HG02870 (cell line): ENCODE data around the gene PIK3IP1.

Experiments
- ATAC-seq: cut with Tn5 transposase; IDR thresholded peaks from one replicate; pipeline ENCODE4 v1.9.1; 2021; ENCODE audit warnings: mild to moderate bottlenecking, moderate library complexity; ENCODE audit not compliant: unreplicated experiment

PIK3IP1 gene

GRCh38 chr22:31281733-31282132, 10.6 kb downstream of the PIK3IP1 start:
- no peak for ATAC-seq

DNA sequence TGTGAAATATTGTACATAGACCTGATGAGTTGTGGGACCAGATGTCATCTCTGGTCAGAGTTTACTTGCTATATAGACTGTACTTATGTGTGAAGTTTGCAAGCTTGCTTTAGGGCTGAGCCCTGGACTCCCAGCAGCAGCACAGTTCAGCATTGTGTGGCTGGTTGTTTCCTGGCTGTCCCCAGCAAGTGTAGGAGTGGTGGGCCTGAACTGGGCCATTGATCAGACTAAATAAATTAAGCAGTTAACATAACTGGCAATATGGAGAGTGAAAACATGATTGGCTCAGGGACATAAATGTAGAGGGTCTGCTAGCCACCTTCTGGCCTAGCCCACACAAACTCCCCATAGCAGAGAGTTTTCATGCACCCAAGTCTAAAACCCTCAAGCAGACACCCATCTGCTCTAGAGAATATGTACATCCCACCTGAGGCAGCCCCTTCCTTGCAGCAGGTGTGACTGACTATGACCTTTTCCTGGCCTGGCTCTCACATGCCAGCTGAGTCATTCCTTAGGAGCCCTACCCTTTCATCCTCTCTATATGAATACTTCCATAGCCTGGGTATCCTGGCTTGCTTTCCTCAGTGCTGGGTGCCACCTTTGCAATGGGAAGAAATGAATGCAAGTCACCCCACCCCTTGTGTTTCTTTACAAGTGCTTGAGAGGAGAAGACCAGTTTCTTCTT, 12.3 kb downstream of the PIK3IP1 start:
- ATAC-seq = no peak

DNA sequence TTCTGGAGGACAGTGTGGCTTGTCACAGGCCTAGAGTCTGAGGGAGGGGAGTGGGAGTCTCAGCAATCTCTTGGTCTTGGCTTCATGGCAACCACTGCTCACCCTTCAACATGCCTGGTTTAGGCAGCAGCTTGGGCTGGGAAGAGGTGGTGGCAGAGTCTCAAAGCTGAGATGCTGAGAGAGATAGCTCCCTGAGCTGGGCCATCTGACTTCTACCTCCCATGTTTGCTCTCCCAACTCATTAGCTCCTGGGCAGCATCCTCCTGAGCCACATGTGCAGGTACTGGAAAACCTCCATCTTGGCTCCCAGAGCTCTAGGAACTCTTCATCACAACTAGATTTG, 13.0 kb downstream of the PIK3IP1 start:
- no peak for ATAC-seq

- ATAC-seq = no peak
Measured at GRCh38 chr22:31278626-31279326, 13.5 kb downstream of the PIK3IP1 start.

GRCh38 chr22:31278151-31278621, 14.1 kb downstream of the PIK3IP1 start:
- no peak for ATAC-seq

GRCh38 chr22:31277741-31278140, 14.5 kb downstream of the PIK3IP1 start:
- ATAC-seq = no peak

GRCh38 chr22:31276426-31277167, 15.7 kb downstream of the PIK3IP1 start:
- no peak for ATAC-seq

- no peak for ATAC-seq
Measured at GRCh38 chr22:31275576-31275975, 16.7 kb downstream of the PIK3IP1 start.

GRCh38 chr22:31275018-31275417, 17.3 kb downstream of the PIK3IP1 start:
- no peak for ATAC-seq

- no peak for ATAC-seq
Measured at GRCh38 chr22:31274017-31274416, 18.3 kb downstream of the PIK3IP1 start.

DNA sequence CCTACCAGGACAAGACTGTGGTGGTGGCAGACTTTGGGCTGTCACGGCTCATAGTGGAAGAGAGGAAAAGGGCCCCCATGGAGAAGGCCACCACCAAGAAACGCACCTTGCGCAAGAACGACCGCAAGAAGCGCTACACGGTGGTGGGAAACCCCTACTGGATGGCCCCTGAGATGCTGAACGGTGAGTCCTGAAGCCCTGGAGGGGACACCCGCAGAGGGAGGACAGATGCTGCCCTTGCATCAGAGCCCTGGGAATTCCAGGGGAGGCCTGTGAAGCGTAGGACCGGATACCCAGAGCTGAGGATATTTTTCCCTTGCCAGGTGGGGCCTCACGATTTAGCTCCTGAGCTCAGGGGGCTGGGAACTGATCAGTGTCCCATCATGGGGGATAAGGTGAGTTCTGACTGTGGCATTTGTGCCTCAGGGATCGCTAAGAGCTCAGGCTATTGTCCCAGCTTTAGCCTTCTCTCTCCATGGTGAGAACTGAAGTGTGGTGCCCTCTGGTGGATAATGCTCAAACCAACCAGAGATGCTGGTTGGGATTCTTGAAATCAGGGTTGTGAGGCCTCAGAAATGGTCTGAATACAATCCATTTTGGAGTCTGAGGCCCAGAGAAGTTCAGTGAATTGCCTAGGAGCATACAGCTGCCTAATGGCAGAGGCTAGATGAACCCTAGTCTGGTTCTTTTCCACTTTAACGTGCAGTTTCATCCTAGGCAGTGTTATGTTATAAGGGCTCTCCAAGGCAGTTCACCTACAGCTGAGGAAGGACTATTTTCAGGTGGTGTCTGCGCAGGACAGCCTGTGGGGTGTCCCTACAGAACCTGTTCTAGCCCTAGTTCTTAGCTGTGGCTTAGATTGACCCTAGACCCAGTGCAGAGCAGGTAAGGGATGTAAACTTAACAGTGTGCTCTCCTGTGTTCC, 19.5 kb downstream of the PIK3IP1 start:
- no peak for ATAC-seq

DNA sequence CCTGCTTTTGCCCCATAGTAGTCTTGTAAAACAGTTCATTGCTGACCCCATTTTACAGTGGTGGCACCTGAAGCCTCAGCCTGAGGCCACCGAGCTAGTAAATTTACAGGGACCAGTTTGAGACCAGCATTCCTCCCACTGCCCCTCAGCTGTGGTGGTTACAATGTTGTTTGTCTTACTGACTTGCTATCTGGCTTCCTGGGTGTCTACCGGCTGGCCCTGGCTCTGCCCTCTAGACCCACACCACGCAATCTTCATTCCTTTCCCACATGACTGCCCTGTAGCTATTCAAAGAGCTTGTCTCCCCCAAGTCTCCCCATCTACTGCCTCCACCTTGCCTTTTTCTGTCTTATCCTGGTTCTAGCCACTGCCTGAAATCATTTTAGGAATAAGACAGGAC, 20.8 kb downstream of the PIK3IP1 start:
- no peak for ATAC-seq

GRCh38 chr22:31271026-31271425, 21.3 kb downstream of the PIK3IP1 start:
- ATAC-seq = no peak

- no peak for ATAC-seq
Measured at GRCh38 chr22:31269892-31270579, 22.3 kb downstream of the PIK3IP1 start.

- ATAC-seq = no peak
Measured at GRCh38 chr22:31268281-31268680, 24.0 kb downstream of the PIK3IP1 start.

DNA sequence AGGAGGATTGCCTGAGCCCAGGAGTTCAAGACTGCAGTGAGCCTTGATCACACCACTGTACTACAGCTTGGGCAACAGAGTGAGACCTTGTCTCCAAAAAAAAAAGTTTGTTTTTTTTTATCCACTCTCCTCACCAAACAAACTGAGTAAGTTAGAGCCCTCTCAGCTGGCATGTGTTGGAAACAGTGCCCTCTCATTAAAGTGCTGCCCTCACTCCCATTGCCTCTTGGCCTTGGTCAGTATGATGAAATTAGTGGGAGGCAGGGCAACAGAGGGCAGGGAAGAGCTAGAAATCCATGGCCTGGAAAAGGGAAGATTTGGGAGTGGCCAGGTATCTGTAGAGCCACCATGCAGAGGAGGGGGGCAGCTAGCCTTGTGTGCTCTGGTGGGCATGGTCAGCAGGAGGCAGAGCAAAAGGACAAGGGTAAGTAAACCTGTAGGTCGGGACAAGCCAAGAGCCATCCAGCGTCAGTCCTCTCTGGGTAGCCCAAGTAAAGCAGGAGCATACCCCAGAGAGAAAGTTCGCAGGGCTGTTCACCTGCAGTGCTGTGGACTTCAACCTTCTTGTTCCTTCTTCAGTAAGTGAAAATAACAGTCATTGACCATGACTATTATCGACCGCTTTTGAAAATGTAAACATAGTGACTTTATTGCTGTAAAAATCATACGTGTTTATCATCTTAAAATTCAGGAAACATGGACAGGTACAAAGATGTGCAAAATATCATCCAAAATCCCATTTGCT, 28.2 kb downstream of the PIK3IP1 start:
- no peak for ATAC-seq

DNA sequence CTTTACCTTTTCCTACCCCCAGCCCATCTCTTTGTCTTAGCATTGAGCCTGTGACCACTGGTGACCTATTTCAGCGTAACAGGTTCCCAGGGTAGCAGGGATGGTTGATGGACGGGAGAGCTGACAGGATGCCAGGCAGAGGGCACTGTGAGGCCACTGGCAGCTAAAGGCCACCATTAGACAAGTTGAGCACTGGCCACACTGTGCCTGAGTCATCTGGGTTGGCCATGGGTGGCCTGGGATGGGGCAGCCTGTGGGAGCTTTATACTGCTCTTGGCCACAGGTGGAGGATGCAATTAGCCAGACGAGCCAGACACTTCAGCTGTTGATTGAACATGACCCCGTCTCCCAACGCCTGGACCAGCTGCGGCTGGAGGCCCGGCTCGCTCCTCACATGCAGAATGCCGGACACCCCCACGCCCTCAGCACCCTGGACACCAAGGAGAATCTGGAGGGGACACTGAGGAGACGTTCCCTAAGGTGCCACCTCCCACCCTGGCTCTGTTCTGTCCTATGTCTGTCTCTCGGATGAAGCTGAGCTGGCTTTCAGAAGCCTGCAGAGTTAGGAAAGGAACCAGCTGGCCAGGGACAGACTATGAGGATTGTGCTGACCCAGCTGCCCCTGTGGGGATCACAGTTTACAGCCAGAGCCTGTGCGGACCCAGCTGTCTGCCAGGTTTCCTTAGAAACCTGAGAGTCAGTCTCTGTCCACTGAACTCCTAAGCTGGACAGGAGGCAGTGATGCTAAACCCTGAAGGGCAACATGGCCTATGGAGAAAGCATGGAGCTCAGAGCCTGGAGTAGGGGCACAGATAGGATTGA, 29.8 kb downstream of the PIK3IP1 start:
- ATAC-seq = no peak

DNA sequence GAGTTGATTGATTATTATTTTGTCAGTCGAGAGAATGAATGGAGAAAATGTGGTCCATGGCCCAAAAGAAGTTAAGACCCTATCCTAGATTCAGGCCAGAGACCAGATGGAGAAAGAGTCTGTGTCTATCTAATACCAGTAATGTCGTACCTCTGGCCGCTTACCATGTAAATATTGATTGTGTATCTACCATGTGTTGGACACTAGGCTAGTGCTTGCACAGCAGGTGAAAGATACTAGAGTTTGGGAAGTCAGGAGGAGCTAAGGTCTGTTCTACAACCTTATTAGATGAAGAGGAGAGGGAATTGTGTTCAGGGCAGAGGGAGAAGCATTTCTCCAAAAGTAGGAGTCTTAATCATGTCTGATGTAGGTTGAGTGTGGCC, 31.8 kb downstream of the PIK3IP1 start:
- no peak for ATAC-seq
